ENCODE data around the gene RABL6.

RABL6 gene

DNA sequence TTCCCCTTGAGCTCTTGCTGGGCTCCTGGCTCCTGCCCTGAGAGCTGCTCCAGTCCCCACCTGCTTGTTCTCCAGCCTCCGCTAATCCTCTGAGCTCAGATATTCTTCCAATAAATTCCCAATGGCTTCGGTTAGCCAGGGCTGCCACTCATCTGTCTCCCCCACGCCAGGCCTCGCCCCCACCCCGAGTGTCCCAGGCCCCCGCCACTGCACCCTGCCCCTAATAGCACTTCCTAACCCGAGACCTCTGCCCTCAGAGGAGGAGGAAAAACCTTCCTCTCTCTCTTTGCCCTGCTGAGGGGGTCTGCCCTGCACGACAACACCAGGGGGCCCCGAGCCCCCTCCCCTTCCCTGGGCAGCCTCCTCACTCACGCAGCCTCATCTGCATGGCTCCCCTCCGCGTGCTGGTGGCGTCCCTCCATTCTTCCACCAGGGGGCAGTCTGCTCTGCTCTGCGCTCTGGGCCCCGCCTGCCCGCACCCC is 38.0 kb upstream of the RABL6 start:
- DNase-seq (ENCODE audit: low read depth in 1 of 2, low spot score in 1 of 2), result peak in 1 of 2 experiments; percentile 42
- H3K27me3 ChIP-seq (ENCODE audit: insufficient read depth, poor library complexity, severe bottlenecking), result no peaks in the 10 kb centered on the region
- H3K4me3 ChIP-seq (replicated peaks; ENCODE audit: insufficient read depth, low read length), result no peak overlapping the region
- TF ChIP-seq, protein P1, sequence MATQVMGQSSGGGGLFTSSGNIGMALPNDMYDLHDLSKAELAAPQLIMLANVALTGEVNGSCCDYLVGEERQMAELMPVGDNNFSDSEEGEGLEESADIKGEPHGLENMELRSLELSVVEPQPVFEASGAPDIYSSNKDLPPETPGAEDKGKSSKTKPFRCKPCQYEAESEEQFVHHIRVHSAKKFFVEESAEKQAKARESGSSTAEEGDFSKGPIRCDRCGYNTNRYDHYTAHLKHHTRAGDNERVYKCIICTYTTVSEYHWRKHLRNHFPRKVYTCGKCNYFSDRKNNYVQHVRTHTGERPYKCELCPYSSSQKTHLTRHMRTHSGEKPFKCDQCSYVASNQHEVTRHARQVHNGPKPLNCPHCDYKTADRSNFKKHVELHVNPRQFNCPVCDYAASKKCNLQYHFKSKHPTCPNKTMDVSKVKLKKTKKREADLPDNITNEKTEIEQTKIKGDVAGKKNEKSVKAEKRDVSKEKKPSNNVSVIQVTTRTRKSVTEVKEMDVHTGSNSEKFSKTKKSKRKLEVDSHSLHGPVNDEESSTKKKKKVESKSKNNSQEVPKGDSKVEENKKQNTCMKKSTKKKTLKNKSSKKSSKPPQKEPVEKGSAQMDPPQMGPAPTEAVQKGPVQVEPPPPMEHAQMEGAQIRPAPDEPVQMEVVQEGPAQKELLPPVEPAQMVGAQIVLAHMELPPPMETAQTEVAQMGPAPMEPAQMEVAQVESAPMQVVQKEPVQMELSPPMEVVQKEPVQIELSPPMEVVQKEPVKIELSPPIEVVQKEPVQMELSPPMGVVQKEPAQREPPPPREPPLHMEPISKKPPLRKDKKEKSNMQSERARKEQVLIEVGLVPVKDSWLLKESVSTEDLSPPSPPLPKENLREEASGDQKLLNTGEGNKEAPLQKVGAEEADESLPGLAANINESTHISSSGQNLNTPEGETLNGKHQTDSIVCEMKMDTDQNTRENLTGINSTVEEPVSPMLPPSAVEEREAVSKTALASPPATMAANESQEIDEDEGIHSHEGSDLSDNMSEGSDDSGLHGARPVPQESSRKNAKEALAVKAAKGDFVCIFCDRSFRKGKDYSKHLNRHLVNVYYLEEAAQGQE (IDR thresholded peaks at IDR 0.05; ENCODE audit: insufficient replicate concordance, low read depth), result no peak
- TF ChIP-seq POLR2AphosphoS5 (IDR thresholded peaks at IDR 0.05; ENCODE audit: low read depth) (no peak), SPI1 (IDR thresholded peaks at IDR 0.05; ENCODE audit: borderline replicate concordance, low read depth) (no peak), GABPA (IDR thresholded peaks at IDR 0.05; ENCODE audit: low read depth) (no peak)
- TF ChIP-seq, protein P2, sequence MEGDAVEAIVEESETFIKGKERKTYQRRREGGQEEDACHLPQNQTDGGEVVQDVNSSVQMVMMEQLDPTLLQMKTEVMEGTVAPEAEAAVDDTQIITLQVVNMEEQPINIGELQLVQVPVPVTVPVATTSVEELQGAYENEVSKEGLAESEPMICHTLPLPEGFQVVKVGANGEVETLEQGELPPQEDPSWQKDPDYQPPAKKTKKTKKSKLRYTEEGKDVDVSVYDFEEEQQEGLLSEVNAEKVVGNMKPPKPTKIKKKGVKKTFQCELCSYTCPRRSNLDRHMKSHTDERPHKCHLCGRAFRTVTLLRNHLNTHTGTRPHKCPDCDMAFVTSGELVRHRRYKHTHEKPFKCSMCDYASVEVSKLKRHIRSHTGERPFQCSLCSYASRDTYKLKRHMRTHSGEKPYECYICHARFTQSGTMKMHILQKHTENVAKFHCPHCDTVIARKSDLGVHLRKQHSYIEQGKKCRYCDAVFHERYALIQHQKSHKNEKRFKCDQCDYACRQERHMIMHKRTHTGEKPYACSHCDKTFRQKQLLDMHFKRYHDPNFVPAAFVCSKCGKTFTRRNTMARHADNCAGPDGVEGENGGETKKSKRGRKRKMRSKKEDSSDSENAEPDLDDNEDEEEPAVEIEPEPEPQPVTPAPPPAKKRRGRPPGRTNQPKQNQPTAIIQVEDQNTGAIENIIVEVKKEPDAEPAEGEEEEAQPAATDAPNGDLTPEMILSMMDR (IDR thresholded peaks at IDR 0.05; ENCODE audit: insufficient read depth, low read length), result peak; percentile 30
- H3K27ac ChIP-seq (replicated peaks), result no peak overlapping the region

DNA sequence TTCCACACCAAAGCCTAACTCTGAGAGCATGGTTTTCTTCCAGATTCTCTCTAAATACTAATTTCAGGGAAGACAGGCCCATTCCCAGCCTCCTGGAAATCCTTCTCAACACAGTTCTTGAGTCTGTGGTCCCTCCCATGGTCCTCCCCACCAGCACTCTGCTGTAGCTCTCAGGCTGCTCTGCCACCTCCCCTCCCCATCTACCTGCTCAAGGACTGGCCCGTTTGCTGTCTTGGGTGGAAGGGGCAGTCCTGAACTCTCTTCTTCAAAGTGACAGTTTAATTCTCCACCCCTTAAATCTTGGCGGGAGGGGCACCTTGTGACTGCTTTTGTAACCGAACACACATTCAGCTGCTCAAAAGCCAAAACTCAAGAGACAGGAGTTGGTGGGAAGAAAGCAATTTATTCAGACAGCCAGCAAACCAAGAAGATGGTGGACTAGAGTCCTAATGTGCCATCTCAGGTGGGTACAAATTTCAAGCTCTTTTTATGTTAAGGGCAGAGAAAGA is 35.8 kb upstream of the RABL6 start:
- Histone ChIP-seq H3K27ac (replicated peaks) (no peak overlapping the region), H3K27me3 (ENCODE audit: insufficient read depth, poor library complexity, severe bottlenecking) (no peaks in the 10 kb centered on the region), H3K4me3 (replicated peaks; ENCODE audit: insufficient read depth, low read length) (no peak overlapping the region)
- TF ChIP-seq GABPA (IDR thresholded peaks at IDR 0.05; ENCODE audit: low read depth), result no peak
- no peak for DNase-seq (ENCODE audit: low read depth in 1 of 2, low spot score in 1 of 2)

DNA sequence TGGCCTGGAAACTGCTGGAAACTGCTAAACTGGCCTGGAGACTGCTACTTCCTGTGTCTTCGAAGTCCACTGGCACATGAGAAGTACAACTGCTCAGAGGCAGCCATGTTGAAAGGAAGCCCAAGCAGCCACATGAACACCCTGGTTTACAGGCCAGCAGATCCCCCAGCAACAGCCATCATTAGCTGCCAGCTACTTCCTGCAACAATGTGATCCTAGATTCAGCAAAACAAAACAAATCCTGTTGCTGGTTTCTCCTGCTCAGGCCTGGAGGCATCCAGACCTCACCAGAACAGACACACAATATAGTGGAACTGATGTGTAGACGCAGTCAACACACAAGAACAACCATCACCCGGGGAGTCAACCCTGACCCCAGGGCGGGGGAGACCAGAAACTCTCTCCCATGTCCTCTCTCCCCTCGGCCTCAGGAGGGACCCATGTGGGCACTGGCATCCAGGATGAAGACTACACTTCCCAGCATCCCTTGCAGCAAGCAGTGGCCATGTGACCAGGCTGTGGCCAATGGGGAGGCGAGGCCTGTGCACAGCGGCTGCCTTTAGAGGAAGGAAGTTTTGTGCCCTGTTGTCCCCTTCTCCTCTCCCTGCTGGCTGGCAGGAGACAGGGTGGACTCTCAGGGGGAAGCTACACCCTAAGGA is 34.2 kb upstream of the RABL6 start:
- H3K27me3 ChIP-seq (ENCODE audit: insufficient read depth, poor library complexity, severe bottlenecking), result no peaks in the 10 kb centered on the region
- DNase-seq (ENCODE audit: low read depth in 1 of 2, low spot score in 1 of 2), result peak in 1 of 2 experiments; percentile 65
- TF ChIP-seq GABPA (IDR thresholded peaks at IDR 0.05; ENCODE audit: low read depth) (no peak), POLR2AphosphoS5 (IDR thresholded peaks at IDR 0.05; ENCODE audit: low read depth) (no peak), SPI1 (IDR thresholded peaks at IDR 0.05; ENCODE audit: borderline replicate concordance, low read depth) (no peak)
- TF ChIP-seq, protein P1 (IDR thresholded peaks at IDR 0.05; ENCODE audit: insufficient replicate concordance, low read depth), result no peak
- TF ChIP-seq, protein P2 (IDR thresholded peaks at IDR 0.05; ENCODE audit: insufficient read depth, low read length), result no peak
- H3K4me3 ChIP-seq (replicated peaks; ENCODE audit: insufficient read depth, low read length), result no peak overlapping the region
- no peak overlapping the region for H3K27ac ChIP-seq (replicated peaks)

DNA sequence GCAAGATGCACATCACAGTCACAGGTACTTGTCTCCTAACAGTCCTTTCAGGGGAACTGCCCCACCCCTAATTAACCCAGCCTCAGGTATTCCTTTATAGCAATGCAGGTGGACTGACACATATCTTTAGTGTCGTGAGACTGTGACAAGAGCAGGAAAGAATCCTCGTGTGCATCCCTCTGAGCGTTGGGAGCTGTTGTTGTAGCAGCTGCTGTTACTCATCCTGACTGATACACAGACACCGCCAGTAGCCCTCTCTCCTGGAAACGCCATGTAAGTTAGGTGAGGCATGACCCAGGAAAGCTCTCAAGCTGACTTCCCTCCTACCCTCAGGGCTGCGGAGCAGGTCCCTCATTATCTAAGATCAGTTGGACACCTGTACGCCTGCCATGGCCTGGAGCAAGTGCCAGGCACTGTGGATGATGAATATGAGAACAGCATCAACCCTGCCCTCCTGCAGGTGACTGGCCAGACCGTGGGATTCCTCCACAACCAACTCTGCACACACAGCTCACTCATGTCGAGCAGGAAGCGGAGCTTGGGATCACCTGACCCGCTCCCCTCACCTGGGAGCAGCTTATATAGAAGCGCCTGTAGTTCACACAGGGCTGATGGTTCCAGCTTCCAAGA is 33.2 kb upstream of the RABL6 start:
- DNase-seq (ENCODE audit: low read depth in 1 of 2, low spot score in 1 of 2), result no peak
- TF ChIP-seq POLR2AphosphoS5 (IDR thresholded peaks at IDR 0.05; ENCODE audit: low read depth), result no peak
- TF ChIP-seq, protein P1 (IDR thresholded peaks at IDR 0.05; ENCODE audit: insufficient replicate concordance, low read depth), result no peak
- TF ChIP-seq GABPA (IDR thresholded peaks at IDR 0.05; ENCODE audit: low read depth), result no peak
- TF ChIP-seq SPI1 (IDR thresholded peaks at IDR 0.05; ENCODE audit: borderline replicate concordance, low read depth), result no peak
- TF ChIP-seq, protein P2 (IDR thresholded peaks at IDR 0.05; ENCODE audit: insufficient read depth, low read length), result no peak
- Histone ChIP-seq H3K27ac (replicated peaks) (no peak overlapping the region), H3K4me3 (replicated peaks; ENCODE audit: insufficient read depth, low read length) (no peak overlapping the region), H3K27me3 (ENCODE audit: insufficient read depth, poor library complexity, severe bottlenecking) (no peaks in the 10 kb centered on the region)
